Panc1 (cell line): ENCODE results near the gene TMPRSS3. TPM values are rescaled to one million over a fixed set of nuclear protein-coding genes. Genes with fewer than 3 reads are reported as not detected.

Experiments used
- ATAC-seq: fragments of 200-7000 bp; cut with Tn5 transposase; 2 replicates; pipeline ENCODE4 v1.9.1; 2020; ENCODE audit warnings: mild to moderate bottlenecking, moderate library complexity
- BruUV-seq: library from RNA; stranded (reverse); fragments of 400-500 nt; replicated peaks from 2 replicates; lab custom pipeline; 2021; lab: Mats Ljungman, UMichigan
- CTCF ChIA-PET: fragments of 300-600 bp; sonication (Branson Sonifier 250); formaldehyde crosslinking; loops from one replicate; lab custom pipeline; 2022; ENCODE audit warnings: antibody characterized with exemption; lab: Charles Lee
- POLR2A ChIA-PET: fragments of 300-600 bp; sonication (Branson Sonifier 250); formaldehyde crosslinking; loops from one replicate; lab custom pipeline; 2022; ENCODE audit warnings: antibody characterized with exemption; lab: Charles Lee
- DNase-seq: peaks from one replicate; pipeline ENCODE4 v3.0.0-alpha.2; 2010; ENCODE audit warnings: low read depth, low spot score
- H3K27ac ChIP-seq: 2 replicates; pipeline ENCODE4 v1.5.1; 2011; ENCODE audit warnings: mild to moderate bottlenecking, low read length, inconsistent platforms
- H3K27me3 ChIP-seq: fragments of 200-500 bp; sonication (Bioruptor generic); 2 replicates; pipeline ENCODE4 v1.6.0; 2014; ENCODE audit warnings: low read length, inconsistent platforms; ENCODE audit not compliant: control insufficient read depth, insufficient read depth
- H3K36me3 ChIP-seq: fragments of 200-500 bp; sonication (Bioruptor generic); 2 replicates; pipeline ENCODE4 v1.5.1; 2014; ENCODE audit warnings: inconsistent platforms, mild to moderate bottlenecking, low read length, moderate library complexity; ENCODE audit not compliant: control insufficient read depth, insufficient read depth
- H3K4me1 ChIP-seq: 2 replicates; pipeline ENCODE4 v1.5.1; 2011; ENCODE audit warnings: inconsistent platforms, mild to moderate bottlenecking, low read length, moderate library complexity; ENCODE audit not compliant: control insufficient read depth, insufficient read depth
- H3K4me3 ChIP-seq, 2 experiments: 2 replicates each; pipeline ENCODE4 v1.5.1; 2011 to 2012; ENCODE audit warnings: low read depth in 2 of 2, low read length in 2 of 2, mild to moderate bottlenecking in 2 of 2, inconsistent platforms in 1 of 2, moderate library complexity in 1 of 2
- H3K9me3 ChIP-seq: fragments of 200-500 bp; sonication (Bioruptor generic); 2 replicates; pipeline ENCODE4 v1.5.1; 2014; ENCODE audit warnings: low read depth, mild to moderate bottlenecking, inconsistent platforms, low read length, moderate library complexity; ENCODE audit not compliant: control insufficient read depth, insufficient read depth
- CTCF ChIP-seq: fragments of 450-650 bp; IDR thresholded peaks from 2 replicates; pipeline ENCODE4 v1.5.1; 2017; ENCODE audit warnings: mild to moderate bottlenecking
- POLR2AphosphoS5 ChIP-seq: IDR thresholded peaks from 2 replicates; pipeline ENCODE4 v1.6.1; 2012; ENCODE audit warnings: mild to moderate bottlenecking, low read depth, low read length, moderate library complexity
- REST ChIP-seq, 2 experiments: IDR thresholded peaks; 2 replicates each; pipeline ENCODE4 v1.6.1; 2011 to 2012; ENCODE audit warnings: low read depth in 2 of 2, control low read depth in 1 of 2, low read length in 1 of 2, mild to moderate bottlenecking in 1 of 2, moderate library complexity in 1 of 2; ENCODE audit not compliant: insufficient read depth in 1 of 2
- SIN3A ChIP-seq: IDR thresholded peaks from 2 replicates; pipeline ENCODE4 v1.6.1; 2012; ENCODE audit warnings: low read depth, mild to moderate bottlenecking, low read length, moderate library complexity, borderline replicate concordance; ENCODE audit not compliant: insufficient read depth
- TCF7L2 ChIP-seq: IDR thresholded peaks from 2 replicates; pipeline ENCODE4 v1.6.1; 2011; ENCODE audit warnings: mild to moderate bottlenecking, low read depth, low read length, inconsistent platforms
- in situ Hi-C: cut with HindIII; loops from 2 replicates; pipeline ENCODE4 v1.10.0; 2016; ENCODE audit warnings: low sequenced_read_pairs, low pct_unique_long_range_greater_than_20kb
- intact Hi-C: fragments of 100-400 bp; cut with micrococcal nuclease; formaldehyde crosslinking; loops from one replicate; pipeline ENCODE4 v1.10.0; 2022; ENCODE audit not compliant: unreplicated experiment
- total RNA-seq: library from RNA; stranded (reverse); gene quantifications from one replicate; pipeline ENCODE4 v1.2.1, GENCODE V29; 2021; ENCODE audit not compliant: unreplicated experiment

Gene TMPRSS3
- total RNA-seq, 1 experiment from 2014 or later = not detected

- in situ Hi-C loops = no loop called here
- TF ChIP-seq REST (IDR thresholded peaks at IDR 0.05; ENCODE audit: insufficient read depth in 1 of 2, low read depth in 2 of 2, low read length in 1 of 2) (no peak), SIN3A (no peak), TCF7L2 (no peak), CTCF (no peak), POLR2AphosphoS5 (no peak)
- Histone ChIP-seq H3K27me3 (no peaks in the 10 kb centered on the region; the same call in 1 of the 2 replicates), H3K36me3 (no peaks in the 10 kb centered on the region), H3K4me3 (no peak overlapping the region), H3K27ac (no peak overlapping the region), H3K4me1 (no peaks in the 10 kb centered on the region; the same call in 1 of the 2 replicates), H3K9me3 (no peaks in the 10 kb centered on the region)
- ATAC-seq (no peak), DNase-seq (no peak)
- ChIA-PET CTCF (no interaction called here), POLR2A (no interaction called here)
- no TSS peak for BruUV-seq
- intact Hi-C loops = no loop called here
Observed at GRCh38 chr21:42418886-42419285, 23.0 kb upstream of the TMPRSS3 start.

DNA sequence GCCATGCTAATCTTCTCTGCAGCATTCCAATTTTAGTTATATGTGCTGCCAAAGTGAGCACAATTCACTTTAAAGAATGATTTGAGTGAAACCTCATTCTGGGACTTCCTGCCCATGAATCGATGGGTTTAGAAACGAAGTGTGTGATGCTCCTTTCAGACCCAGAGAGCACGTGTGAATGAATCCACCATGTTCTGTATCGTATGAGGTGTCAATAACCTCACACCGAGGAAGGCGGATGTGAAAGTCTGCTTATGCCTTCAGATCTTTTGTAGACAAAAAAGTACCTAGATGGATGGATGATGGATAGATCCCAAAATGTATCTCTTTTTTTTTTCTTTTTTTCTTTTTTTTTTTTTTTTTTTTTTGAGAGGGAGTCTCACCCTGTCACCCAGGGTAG is 21.7 kb upstream of the TMPRSS3 start:
- intact Hi-C loops (no loop called here), in situ Hi-C loops (no loop called here)
- Histone ChIP-seq H3K4me3 (no peak overlapping the region), H3K27ac (no peak overlapping the region), H3K4me1 (no peaks in the 10 kb centered on the region; the same call in 1 of the 2 replicates), H3K36me3 (no peaks in the 10 kb centered on the region), H3K27me3 (no peaks in the 10 kb centered on the region), H3K9me3 (no peaks in the 10 kb centered on the region)
- TF ChIP-seq POLR2AphosphoS5 (no peak), SIN3A (no peak), TCF7L2 (no peak)
- BruUV-seq = no TSS peak
- no peak for ATAC-seq
- ChIA-PET POLR2A (no interaction called here), CTCF (no interaction called here)
- DNase-seq = no peak

GRCh38 chr21:42414928-42415769 is 19.3 kb upstream of the TMPRSS3 start:
- H3K36me3 ChIP-seq = no peaks in the 10 kb centered on the region
- in situ Hi-C loops = no loop called here
- H3K27me3 ChIP-seq = no peaks in the 10 kb centered on the region
- ATAC-seq (peak; percentile 77), DNase-seq (no peak)
- no peak for TF ChIP-seq SIN3A
- no peak for TF ChIP-seq CTCF
- TF ChIP-seq TCF7L2 = no peak
- no TSS peak for BruUV-seq
- CTCF ChIA-PET = no interaction called here
- H3K4me3 ChIP-seq = no peak overlapping the region
- H3K27ac ChIP-seq = no peak overlapping the region
- POLR2A ChIA-PET = no interaction called here
- H3K9me3 ChIP-seq = no peaks in the 10 kb centered on the region
- intact Hi-C loops = no loop called here
- H3K4me1 ChIP-seq = no peaks in the 10 kb centered on the region; the same call in 1 of the 2 replicates
